WTC11 (cell line): Measurements from ENCODE around the gene MSI1. TPM values are rescaled to one million over a fixed set of nuclear protein-coding genes. Genes with fewer than 3 reads are reported as not detected.

Experiments
- ATAC-seq: fragments of 200-7000 bp; cut with Tn5 transposase; 2 replicates; pipeline ENCODE4 v1.10.0; 2021; ENCODE audit warnings: mild to moderate bottlenecking, moderate library complexity
- CTCF ChIA-PET: fragments of 300-600 bp; sonication (Branson Sonifier 250); formaldehyde crosslinking; loops from one replicate; lab custom pipeline; 2021; ENCODE audit warnings: antibody characterized with exemption; lab: Charles Lee
- POLR2A ChIA-PET: fragments of 350-600 bp; sonication (Branson Sonifier 250); formaldehyde crosslinking; loops from one replicate; lab custom pipeline; 2021; ENCODE audit warnings: antibody characterized with exemption; lab: Charles Lee
- DNase-seq: peaks from one replicate; pipeline ENCODE4 v3.0.0; 2021; ENCODE audit warnings: low spot score
- H3K27ac Mint-ChIP-seq: 2 replicates; pipeline ENCODE4 v1.8.0; 2021; ENCODE audit warnings: mixed read lengths
- H3K27me3 Mint-ChIP-seq: 2 replicates; pipeline ENCODE4 v1.8.0; 2021; ENCODE audit warnings: low read depth, mild to moderate bottlenecking, moderate library complexity, mixed read lengths
- H3K36me3 Mint-ChIP-seq: 2 replicates; pipeline ENCODE4 v1.8.0; 2021; ENCODE audit warnings: mixed read lengths
- H3K4me1 Mint-ChIP-seq: 2 replicates; pipeline ENCODE4 v1.8.0; 2022; ENCODE audit warnings: mixed read lengths
- H3K4me3 Mint-ChIP-seq: 2 replicates; pipeline ENCODE4 v1.8.0; 2021; ENCODE audit warnings: mild to moderate bottlenecking, moderate library complexity, mixed read lengths
- H3K9me3 Mint-ChIP-seq: 2 replicates; pipeline ENCODE4 v1.8.0; 2021; ENCODE audit warnings: mixed read lengths
- CREB1 ChIP-seq: sonication (generic); formaldehyde crosslinking; IDR thresholded peaks from 2 replicates; pipeline ENCODE4 v1.8.0; 2023; ENCODE audit warnings: mild to moderate bottlenecking, missing genetic modification reagents
- ESRRA ChIP-seq: sonication (generic); formaldehyde crosslinking; IDR thresholded peaks from 2 replicates; pipeline ENCODE4 v1.8.1; 2022; ENCODE audit warnings: mild to moderate bottlenecking, missing genetic modification reagents, borderline replicate concordance
- FOXJ3 ChIP-seq: sonication (generic); formaldehyde crosslinking; IDR thresholded peaks from 2 replicates; pipeline ENCODE4 v1.9.0; 2021; ENCODE audit warnings: missing genetic modification reagents, mild to moderate bottlenecking, borderline replicate concordance
- GTF2I ChIP-seq: fragments of 250-450 bp; sonication (Bioruptor Pico); conservative IDR thresholded peaks from 2 replicates; pipeline ENCODE4 v1.4.0; 2021; ENCODE audit warnings: mild to moderate bottlenecking
- HMGA2 ChIP-seq: fragments of 250-450 bp; sonication (Bioruptor Pico); IDR thresholded peaks from 2 replicates; pipeline ENCODE4 v1.4.0; 2021; ENCODE audit warnings: mild to moderate bottlenecking, moderate library complexity
- NFE2L1 ChIP-seq: sonication (generic); formaldehyde crosslinking; IDR thresholded peaks from 2 replicates; pipeline ENCODE4 v1.8.1; 2023; ENCODE audit warnings: missing genetic modification reagents
- NFYB ChIP-seq: sonication (generic); formaldehyde crosslinking; conservative IDR thresholded peaks from 2 replicates; pipeline ENCODE4 v1.8.0; 2022; ENCODE audit warnings: low read depth, missing genetic modification reagents
- OVOL2 ChIP-seq: fragments of 250-450 bp; sonication (Bioruptor Pico); IDR thresholded peaks from 2 replicates; pipeline ENCODE4 v1.9.0; 2021; ENCODE audit warnings: mild to moderate bottlenecking, borderline replicate concordance
- SOX15 ChIP-seq: fragments of 250-450 bp; sonication (Bioruptor Pico); IDR thresholded peaks from 2 replicates; pipeline ENCODE4 v1.9.0; 2021; ENCODE audit warnings: mild to moderate bottlenecking
- ZNF121 ChIP-seq: sonication (generic); formaldehyde crosslinking; IDR thresholded peaks from 2 replicates; pipeline ENCODE4 v1.8.0; 2023; ENCODE audit warnings: missing genetic modification reagents
- ZNF317 ChIP-seq: sonication (generic); formaldehyde crosslinking; IDR thresholded peaks from 2 replicates; pipeline ENCODE4 v1.8.1; 2023; ENCODE audit warnings: low read depth, mild to moderate bottlenecking, moderate library complexity, missing genetic modification reagents, borderline replicate concordance
- ZNF396 ChIP-seq: fragments of 250-450 bp; sonication (Bioruptor Pico); IDR thresholded peaks from 2 replicates; pipeline ENCODE4 v1.8.0; 2021; ENCODE audit warnings: mild to moderate bottlenecking, moderate library complexity, borderline replicate concordance
- ZNF416 ChIP-seq: fragments of 250-450 bp; sonication (Bioruptor Pico); IDR thresholded peaks from 2 replicates; pipeline ENCODE4 v1.9.0; 2021; ENCODE audit warnings: mild to moderate bottlenecking, inconsistent platforms
- total RNA-seq: library from RNA; stranded (reverse); gene quantifications from 3 replicates; pipeline ENCODE4 v1.2.3, GENCODE V29; 2021
- TF ChIP-seq, protein P1 (sequence below): sonication (generic); formaldehyde crosslinking; IDR thresholded peaks from 2 replicates; pipeline ENCODE4 v1.8.1; 2023; ENCODE audit warnings: mild to moderate bottlenecking, missing genetic modification reagents, moderate library complexity
- TF ChIP-seq, protein P2 (sequence below): sonication (generic); formaldehyde crosslinking; IDR thresholded peaks from 2 replicates; pipeline ENCODE4 v1.8.0; 2022; ENCODE audit warnings: mild to moderate bottlenecking, missing genetic modification reagents
- TF ChIP-seq, protein P3 (sequence below): sonication (generic); formaldehyde crosslinking; IDR thresholded peaks from 2 replicates; pipeline ENCODE4 v1.8.0; 2023; ENCODE audit warnings: mild to moderate bottlenecking, missing genetic modification reagents
- TF ChIP-seq, protein P4 (sequence below): sonication (generic); formaldehyde crosslinking; IDR thresholded peaks from 2 replicates; pipeline ENCODE4 v1.8.1; 2022; ENCODE audit warnings: mild to moderate bottlenecking, missing genetic modification reagents, moderate library complexity, borderline replicate concordance

The MSI1 gene
- total RNA-seq, 1 experiment from 2014 or later, result 71.5 TPM

DNA sequence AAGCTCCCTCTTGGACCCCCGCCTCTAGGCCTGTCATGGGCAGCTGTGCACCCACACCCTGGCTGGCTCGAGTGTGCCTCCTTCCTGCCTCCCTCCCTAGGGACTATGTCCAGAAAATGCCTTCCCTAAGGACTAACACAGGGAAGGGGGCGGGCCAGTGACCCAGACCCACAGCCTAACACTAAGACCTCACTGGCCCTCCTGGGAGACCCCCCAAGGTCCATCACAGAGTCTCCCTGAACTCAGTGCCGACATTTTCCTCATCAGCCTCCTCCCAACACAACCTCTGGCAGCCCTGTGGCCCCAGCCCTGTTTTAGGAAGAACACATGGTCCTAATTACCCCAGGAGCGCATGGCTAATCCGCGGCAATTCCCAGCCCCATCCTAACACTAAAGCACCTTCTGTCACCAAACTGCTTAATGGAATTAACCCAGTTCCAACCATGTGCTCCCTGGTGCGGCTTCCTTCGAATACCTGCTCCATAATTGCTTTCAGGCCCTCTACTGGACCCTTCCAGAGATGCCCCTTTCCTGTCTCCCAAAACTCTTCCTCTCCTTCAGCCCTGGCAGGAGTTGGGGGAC is 5.6 kb downstream of the MSI1 start:
- no peak for ATAC-seq
- ChIA-PET CTCF (interaction anchor here (0.6 to 2.9 kb wide), 3 partner anchors 18 to 67 kb away, joined by 4 to 28 read pairs (median 4); no protein-coding TSS in a partner anchor), POLR2A (interaction anchor here (0.6 kb wide), 1 partner anchor 33 kb away, joined by 4 read pairs; no protein-coding TSS in a partner anchor)
- DNase-seq, result no peak
- Mint-ChIP-seq H3K36me3 (peaks cover 15% of the 10 kb centered on the region), H3K9me3 (no peaks in the 10 kb centered on the region), H3K4me3 (no peak overlapping the region), H3K4me1 (peaks cover 70% of the 10 kb centered on the region), H3K27ac (no peak overlapping the region; the same call in 1 of the 2 replicates), H3K27me3 (no peaks in the 10 kb centered on the region)
- TF ChIP-seq OVOL2 (CRISPR knock-in tag), result no peak
- TF ChIP-seq ZNF121 (CRISPR knock-in tag), result peak; percentile 43; the same call in 1 of the 2 replicates
- TF ChIP-seq ZNF396 (CRISPR knock-in tag), result no peak

DNA sequence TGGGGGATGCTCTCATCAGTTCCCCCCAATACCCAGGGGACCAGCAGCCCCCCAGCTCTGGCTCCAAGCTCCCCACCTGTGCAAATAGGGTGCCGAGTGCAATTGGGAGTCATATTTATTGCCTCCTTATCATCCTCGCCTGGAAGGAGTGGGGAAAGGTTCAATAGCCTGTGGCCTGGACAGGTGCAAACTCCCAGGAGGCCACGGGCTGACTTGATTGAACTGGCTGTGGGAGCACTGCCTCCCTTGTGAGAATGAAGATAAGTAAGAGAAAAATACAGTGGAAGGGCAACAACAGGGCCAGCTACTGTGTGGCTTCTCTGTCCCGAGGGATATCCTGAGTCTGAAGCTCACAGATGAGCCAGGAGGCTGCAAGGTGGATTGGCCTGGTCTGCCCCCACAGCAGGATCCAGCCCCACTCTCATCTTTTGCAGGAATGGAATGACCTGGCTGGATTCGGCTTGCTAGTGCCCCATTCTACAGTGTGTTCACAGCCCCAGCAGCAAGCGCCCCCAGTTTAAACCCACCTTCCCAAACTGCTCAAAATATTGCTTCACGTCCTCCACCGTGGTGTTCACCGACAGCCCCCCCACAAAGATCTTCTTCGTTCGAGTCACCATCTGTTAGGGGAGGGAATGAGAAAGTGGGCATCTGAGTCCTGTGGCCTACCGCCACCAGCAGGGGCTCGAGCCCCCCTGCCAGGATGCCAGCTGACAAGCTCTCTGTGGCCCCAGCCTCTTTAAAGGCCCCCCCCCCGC is 6.3 kb downstream of the MSI1 start:
- ATAC-seq, result no peak
- Mint-ChIP-seq H3K36me3 (peaks cover 22% of the 10 kb centered on the region), H3K9me3 (no peaks in the 10 kb centered on the region), H3K4me1 (peaks cover 72% of the 10 kb centered on the region), H3K27ac (peak overlapping the region; percentile 82), H3K4me3 (peak overlapping the region; percentile 71), H3K27me3 (no peaks in the 10 kb centered on the region)
- DNase-seq, result no peak
- CTCF ChIA-PET, result interaction anchor here (0.6 to 2.9 kb wide), 8 partner anchors 16 to 104 kb away, joined by 3 to 28 read pairs (median 4); partner anchors contain the start of gene COX6A1
- TF ChIP-seq, protein P1, sequence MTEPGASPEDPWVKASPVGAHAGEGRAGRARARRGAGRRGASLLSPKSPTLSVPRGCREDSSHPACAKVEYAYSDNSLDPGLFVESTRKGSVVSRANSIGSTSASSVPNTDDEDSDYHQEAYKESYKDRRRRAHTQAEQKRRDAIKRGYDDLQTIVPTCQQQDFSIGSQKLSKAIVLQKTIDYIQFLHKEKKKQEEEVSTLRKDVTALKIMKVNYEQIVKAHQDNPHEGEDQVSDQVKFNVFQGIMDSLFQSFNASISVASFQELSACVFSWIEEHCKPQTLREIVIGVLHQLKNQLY (CRISPR knock-in tag), result no peak
- TF ChIP-seq, protein P2, sequence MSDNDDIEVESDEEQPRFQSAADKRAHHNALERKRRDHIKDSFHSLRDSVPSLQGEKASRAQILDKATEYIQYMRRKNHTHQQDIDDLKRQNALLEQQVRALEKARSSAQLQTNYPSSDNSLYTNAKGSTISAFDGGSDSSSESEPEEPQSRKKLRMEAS, result no peak
- TF ChIP-seq, protein P3, sequence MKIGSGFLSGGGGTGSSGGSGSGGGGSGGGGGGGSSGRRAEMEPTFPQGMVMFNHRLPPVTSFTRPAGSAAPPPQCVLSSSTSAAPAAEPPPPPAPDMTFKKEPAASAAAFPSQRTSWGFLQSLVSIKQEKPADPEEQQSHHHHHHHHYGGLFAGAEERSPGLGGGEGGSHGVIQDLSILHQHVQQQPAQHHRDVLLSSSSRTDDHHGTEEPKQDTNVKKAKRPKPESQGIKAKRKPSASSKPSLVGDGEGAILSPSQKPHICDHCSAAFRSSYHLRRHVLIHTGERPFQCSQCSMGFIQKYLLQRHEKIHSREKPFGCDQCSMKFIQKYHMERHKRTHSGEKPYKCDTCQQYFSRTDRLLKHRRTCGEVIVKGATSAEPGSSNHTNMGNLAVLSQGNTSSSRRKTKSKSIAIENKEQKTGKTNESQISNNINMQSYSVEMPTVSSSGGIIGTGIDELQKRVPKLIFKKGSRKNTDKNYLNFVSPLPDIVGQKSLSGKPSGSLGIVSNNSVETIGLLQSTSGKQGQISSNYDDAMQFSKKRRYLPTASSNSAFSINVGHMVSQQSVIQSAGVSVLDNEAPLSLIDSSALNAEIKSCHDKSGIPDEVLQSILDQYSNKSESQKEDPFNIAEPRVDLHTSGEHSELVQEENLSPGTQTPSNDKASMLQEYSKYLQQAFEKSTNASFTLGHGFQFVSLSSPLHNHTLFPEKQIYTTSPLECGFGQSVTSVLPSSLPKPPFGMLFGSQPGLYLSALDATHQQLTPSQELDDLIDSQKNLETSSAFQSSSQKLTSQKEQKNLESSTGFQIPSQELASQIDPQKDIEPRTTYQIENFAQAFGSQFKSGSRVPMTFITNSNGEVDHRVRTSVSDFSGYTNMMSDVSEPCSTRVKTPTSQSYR (CRISPR knock-in tag), result no peak
- no peak for TF ChIP-seq ZNF396 (CRISPR knock-in tag)
- TF ChIP-seq HMGA2 (CRISPR knock-in tag), result no peak
- TF ChIP-seq OVOL2 (CRISPR knock-in tag), result no peak
- TF ChIP-seq GTF2I, result no peak
- TF ChIP-seq ESRRA, result no peak
- no peak for TF ChIP-seq SOX15 (CRISPR knock-in tag)
- no peak for TF ChIP-seq NFYB (CRISPR knock-in tag)
- no peak for TF ChIP-seq ZNF317 (CRISPR knock-in tag)
- TF ChIP-seq ZNF416 (CRISPR knock-in tag), result no peak
- TF ChIP-seq FOXJ3, result no peak
- no peak for TF ChIP-seq NFE2L1 (CRISPR knock-in tag)
- no peak for TF ChIP-seq CREB1 (CRISPR knock-in tag)
- TF ChIP-seq, protein P4, sequence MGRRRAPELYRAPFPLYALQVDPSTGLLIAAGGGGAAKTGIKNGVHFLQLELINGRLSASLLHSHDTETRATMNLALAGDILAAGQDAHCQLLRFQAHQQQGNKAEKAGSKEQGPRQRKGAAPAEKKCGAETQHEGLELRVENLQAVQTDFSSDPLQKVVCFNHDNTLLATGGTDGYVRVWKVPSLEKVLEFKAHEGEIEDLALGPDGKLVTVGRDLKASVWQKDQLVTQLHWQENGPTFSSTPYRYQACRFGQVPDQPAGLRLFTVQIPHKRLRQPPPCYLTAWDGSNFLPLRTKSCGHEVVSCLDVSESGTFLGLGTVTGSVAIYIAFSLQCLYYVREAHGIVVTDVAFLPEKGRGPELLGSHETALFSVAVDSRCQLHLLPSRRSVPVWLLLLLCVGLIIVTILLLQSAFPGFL (CRISPR knock-in tag), result no peak
- POLR2A ChIA-PET, result interaction anchor here (0.6 to 1.5 kb wide), 4 partner anchors 21 to 75 kb away, joined by 4 to 5 read pairs (median 4); partner anchors contain the start of gene COX6A1
